Heart right ventricle (tissue), 16 donors: ENCODE measurements around the gene IMMP1L. TPM values are rescaled to one million over a fixed set of nuclear protein-coding genes. Genes with fewer than 3 reads are reported as not detected.

Experiments used
- ATAC-seq, 8 donors: fragments of 200-7000 bp; cut with Tn5 transposase; one replicate each; pipeline ENCODE4 v1.9.1; 2020; ENCODE audit warnings: mild to moderate bottlenecking in 8 of 8, moderate library complexity in 8 of 8, moderate number of reproducible peaks in 1 of 8
- DNase-seq, 2 donors: peaks; one replicate each; pipeline ENCODE4 v3.0.0-alpha.2; 2020
- H3K27ac ChIP-seq, 10 donors: fragments of 200-600 bp; sonication (generic) in 2 of 10; one replicate each; pipeline versions ENCODE4 v1.5.0 to v1.8.0; 2020 to 2022; ENCODE audit warnings: mild to moderate bottlenecking in 3 of 10
- H3K27me3 ChIP-seq, 7 donors: fragments of 200-600 bp; one replicate each; pipeline ENCODE4 v1.8.0; 2021 to 2022; ENCODE audit warnings: mild to moderate bottlenecking in 2 of 7
- H3K36me3 ChIP-seq, 9 donors: fragments of 200-600 bp; sonication (generic) in 1 of 9; one replicate each; pipeline versions ENCODE4 v1.5.0 to v1.8.0; 2020 to 2022; ENCODE audit warnings: mild to moderate bottlenecking in 2 of 9
- H3K4me1 ChIP-seq, 9 donors: fragments of 200-600 bp; sonication (generic) in 1 of 9; one replicate each; pipeline versions ENCODE4 v1.5.0 to v1.8.0; 2020 to 2022; ENCODE audit warnings: mild to moderate bottlenecking in 4 of 9
- H3K4me3 ChIP-seq, 10 donors: fragments of 200-600 bp; sonication (generic) in 2 of 10; one replicate each; pipeline versions ENCODE4 v1.5.0 to v1.8.0; 2020 to 2022; ENCODE audit warnings: mild to moderate bottlenecking in 7 of 10, moderate library complexity in 2 of 10
- H3K9me3 ChIP-seq, 11 donors: fragments of 200-600 bp in 10 of 11; sonication (generic) in 2 of 11; one replicate each; pipeline versions ENCODE4 v1.5.0 to v1.8.0; 2013 to 2022; ENCODE audit warnings: mild to moderate bottlenecking in 2 of 11, control low read depth in 1 of 11, moderate library complexity in 1 of 11
- WGBS, 2 donors: extraction: QIAGEN DNeasy Blood & Tissue Kit; methylation state at CpG; one replicate each; pipeline ENCODE4 v1.1.7; 2013; ENCODE audit warnings: inconsistent platforms in 1 of 2; 5-methylcytosine and 5-hydroxymethylcytosine counted together
- intact Hi-C, 10 donors: fragments of 100-400 bp; cut with DNase I; formaldehyde crosslinking; loops; one replicate each; pipeline versions ENCODE4 v1.11.1 to v1.14.2; 2022
- polyA plus RNA-seq, 2 donors: library from polyadenylated mRNA; stranded (reverse); fragments of 200-250 nt; gene quantifications; one replicate each; pipeline ENCODE4 v1.2.3, GENCODE V29; 2013
- total RNA-seq, 10 donors: library from RNA; stranded (reverse); fragmentation: NEBNext Ultra II Directional in 3 of 10; extraction: Animal tissue kit (Norgen Biotek cat#: 25700) in 3 of 10; gene quantifications; one replicate each; pipeline versions ENCODE4 v1.2.1 to v1.2.4, GENCODE V29; 2021 to 2023
- TF ChIP-seq, protein P1 (sequence below), 9 donors: fragments of 200-600 bp; sonication (generic) in 2 of 9; IDR thresholded peaks; one replicate each; pipeline versions ENCODE4 v1.5.0 to v1.8.0; 2021 to 2022; ENCODE audit warnings: antibody characterized with exemption in 9 of 9, mild to moderate bottlenecking in 5 of 9, moderate library complexity in 1 of 9
- donor health status: Arrhythmogenic right ventricular cardiomyopathy.
- donor health status: ischemic (EF 13 %, LVEDD 7.1; RV severe dilation, severe dysfunction).
- donor health status: healthy with polysubstance abuse.
- donor health status: DM: no; HTN: yes; CAD: no.
- donor health status: DM: no; HTN: no; CAD: no.
- donor health status: ischemic (EF 25% LVEDD 6.9; RV normal size, moderate dysfunction).
- donor health status: ischemic (EF 25% LVEDD 5.7; RV mildly dilated, moderate dysfunction).
- donor health status: healthy.
- donor health status: DM: yes; HTN: yes; CAD: no.
- donor health status: Ischemic cardiomyopathy.
- donor health status: ischemic (EF 35%, LVEDD 5.7; RV mildly dilated, moderate dysfunction).
- donor health status: nonischemic (EF 11% LVEDD 7.7; RV severe dilation, severe dysfunction).
- donor health status: DM: yes; HTN: yes; CAD: no.
- donor health status: PGD.
- donor health status: ischemic (EF 29% LVEDD 5.4; RV normal size, mild dysfunction).
- donor health status: nonischemic (EF 23%, LVEDD 6.1; RV moderate dilation, normal function).

Gene IMMP1L
- total and polyA plus RNA-seq, 12 donors: 19.5 to 66.8 (median 29.6) TPM

DNA sequence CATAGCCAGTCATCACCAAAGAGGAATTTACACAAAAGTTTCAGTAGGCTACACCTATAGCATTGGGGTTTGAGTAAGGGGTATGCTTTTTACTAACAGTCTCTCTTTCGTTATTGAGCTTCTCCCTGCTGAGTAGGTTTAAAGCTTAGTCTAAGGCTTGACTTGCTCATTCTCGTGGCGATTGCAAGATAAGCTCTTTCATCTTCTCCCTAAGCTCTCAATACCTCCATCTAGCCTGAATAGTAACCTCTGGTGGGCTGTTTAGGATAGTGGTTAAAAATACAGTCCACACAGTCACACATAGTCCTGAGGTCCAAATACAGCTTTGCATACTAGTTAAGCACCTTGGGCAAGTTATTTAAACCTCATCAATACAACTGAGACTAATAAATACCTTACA, 65.6 kb downstream of the IMMP1L start:
- intact Hi-C loops: no loop called here
- Histone ChIP-seq H3K4me3 (no peak overlapping the region), H3K36me3 (peaks cover 0 to 20% (median 0%) of the 10 kb centered on the region in 9 donors), H3K4me1 (no peaks in the 10 kb centered on the region), H3K9me3 (no peaks in the 10 kb centered on the region), H3K27ac (no peak overlapping the region), H3K27me3 (no peaks in the 10 kb centered on the region)
- DNase-seq: no peak
- TF ChIP-seq, protein P1, sequence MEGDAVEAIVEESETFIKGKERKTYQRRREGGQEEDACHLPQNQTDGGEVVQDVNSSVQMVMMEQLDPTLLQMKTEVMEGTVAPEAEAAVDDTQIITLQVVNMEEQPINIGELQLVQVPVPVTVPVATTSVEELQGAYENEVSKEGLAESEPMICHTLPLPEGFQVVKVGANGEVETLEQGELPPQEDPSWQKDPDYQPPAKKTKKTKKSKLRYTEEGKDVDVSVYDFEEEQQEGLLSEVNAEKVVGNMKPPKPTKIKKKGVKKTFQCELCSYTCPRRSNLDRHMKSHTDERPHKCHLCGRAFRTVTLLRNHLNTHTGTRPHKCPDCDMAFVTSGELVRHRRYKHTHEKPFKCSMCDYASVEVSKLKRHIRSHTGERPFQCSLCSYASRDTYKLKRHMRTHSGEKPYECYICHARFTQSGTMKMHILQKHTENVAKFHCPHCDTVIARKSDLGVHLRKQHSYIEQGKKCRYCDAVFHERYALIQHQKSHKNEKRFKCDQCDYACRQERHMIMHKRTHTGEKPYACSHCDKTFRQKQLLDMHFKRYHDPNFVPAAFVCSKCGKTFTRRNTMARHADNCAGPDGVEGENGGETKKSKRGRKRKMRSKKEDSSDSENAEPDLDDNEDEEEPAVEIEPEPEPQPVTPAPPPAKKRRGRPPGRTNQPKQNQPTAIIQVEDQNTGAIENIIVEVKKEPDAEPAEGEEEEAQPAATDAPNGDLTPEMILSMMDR (IDR thresholded peaks at IDR 0.05): no peak
- 83 to 87% methylated on average over 3 of the region's 3 CpGs for WGBS, 2 donors
- no peak for ATAC-seq

DNA sequence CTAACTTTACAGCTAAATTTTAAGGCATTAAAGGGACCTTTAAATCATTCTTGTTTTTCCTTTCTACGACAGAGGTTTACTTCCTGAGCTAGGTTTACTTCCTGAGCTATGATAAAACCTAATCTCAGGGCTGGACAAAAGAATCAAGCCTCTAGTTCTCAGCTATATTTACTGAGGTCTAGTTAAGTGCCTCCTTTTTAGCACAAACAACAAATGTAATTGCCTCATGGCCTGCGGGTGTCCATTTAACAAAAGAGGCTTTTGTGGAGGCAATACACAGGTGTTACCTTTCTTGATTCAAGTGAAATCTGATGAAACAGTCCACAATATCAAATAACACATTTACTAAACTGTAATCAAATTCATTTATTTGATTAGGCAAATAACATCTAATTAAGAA, 67.3 kb downstream of the IMMP1L start:
- H3K27ac ChIP-seq: no peak overlapping the region
- no peaks in the 10 kb centered on the region for H3K27me3 ChIP-seq
- no peak for ATAC-seq
- peaks cover 0 to 3% (median 0%) of the 10 kb centered on the region in 9 donors for H3K36me3 ChIP-seq
- TF ChIP-seq, protein P1 (IDR thresholded peaks at IDR 0.05): no peak
- H3K9me3 ChIP-seq: no peaks in the 10 kb centered on the region
- DNase-seq: no peak
- intact Hi-C loops: no loop called here
- H3K4me1 ChIP-seq: no peaks in the 10 kb centered on the region
- WGBS, 2 donors: 64 to 68% methylated on average over 2 of the region's 2 CpGs
- H3K4me3 ChIP-seq: no peak overlapping the region

DNA sequence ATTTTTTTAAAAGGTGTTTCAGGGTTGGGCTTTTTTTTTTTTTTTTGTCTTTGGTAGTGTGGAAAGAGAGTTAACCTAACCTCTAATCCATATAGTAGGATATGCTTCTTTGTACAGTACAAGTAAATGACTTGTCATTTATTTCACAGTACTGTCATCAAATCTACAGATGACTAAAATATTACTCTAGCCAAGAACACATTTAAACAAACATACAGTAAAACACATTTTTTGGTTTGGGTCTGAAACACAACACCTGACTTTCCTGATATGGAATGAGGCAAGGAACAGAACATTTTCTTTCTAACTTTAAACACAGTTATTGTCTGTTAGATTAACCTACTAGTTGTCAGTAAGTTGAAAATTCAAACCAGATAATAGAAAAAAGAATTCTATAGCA, 68.1 kb downstream of the IMMP1L start:
- Histone ChIP-seq H3K9me3 (no peaks in the 10 kb centered on the region), H3K27me3 (no peaks in the 10 kb centered on the region), H3K27ac (no peak overlapping the region), H3K4me1 (no peaks in the 10 kb centered on the region), H3K4me3 (no peak overlapping the region), H3K36me3 (no peaks in the 10 kb centered on the region)
- DNase-seq: no peak
- intact Hi-C loops: no loop called here
- ATAC-seq: no peak
- TF ChIP-seq, protein P1 (IDR thresholded peaks at IDR 0.05): no peak

DNA sequence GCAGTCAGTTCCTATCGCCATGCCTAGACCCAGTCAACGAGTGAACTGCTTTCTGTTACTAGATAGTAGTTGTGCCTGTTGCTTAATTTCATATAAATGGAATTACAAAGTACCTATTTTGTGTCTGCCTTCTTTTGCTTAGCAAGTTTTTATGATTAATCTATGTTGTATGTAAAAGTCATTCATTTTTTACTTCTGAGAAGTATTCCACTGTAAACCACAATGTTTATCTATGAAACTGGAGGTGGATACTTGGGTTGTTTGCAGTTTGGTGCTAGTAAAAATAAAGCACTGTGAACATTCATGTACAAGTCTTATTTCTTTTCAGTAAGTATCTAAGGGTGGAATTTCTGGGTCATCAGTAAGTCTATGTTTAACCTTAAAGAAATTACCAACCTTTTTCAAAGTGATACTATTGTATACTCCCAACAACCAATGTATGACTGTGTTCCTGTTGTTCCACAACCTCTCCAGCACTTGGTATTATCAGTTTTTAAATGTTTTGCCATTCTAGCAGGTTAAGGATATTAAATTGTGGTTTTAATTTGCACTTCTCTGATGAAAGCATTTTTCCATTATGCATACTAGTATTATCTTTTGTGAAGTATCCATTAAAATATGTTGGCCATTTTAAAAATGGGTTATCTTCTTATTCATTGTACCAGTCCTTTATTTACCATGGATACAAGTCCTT, 71.5 kb downstream of the IMMP1L start:
- DNase-seq: no peak
- TF ChIP-seq, protein P1 (IDR thresholded peaks at IDR 0.05): no peak
- intact Hi-C loops: no loop called here
- no peaks in the 10 kb centered on the region for H3K27me3 ChIP-seq
- H3K4me3 ChIP-seq: no peak overlapping the region
- no peak overlapping the region for H3K27ac ChIP-seq
- H3K36me3 ChIP-seq: peaks cover 0 to 6% (median 0%) of the 10 kb centered on the region in 9 donors
- ATAC-seq: no peak
- no peaks in the 10 kb centered on the region for H3K9me3 ChIP-seq
- no peaks in the 10 kb centered on the region for H3K4me1 ChIP-seq
- WGBS, 2 donors: 91 to 93% methylated on average over 2 of the region's 2 CpGs
